K562 (cell line): ENCODE measurements around the gene CDCA3. TPM values are rescaled to one million over a fixed set of nuclear protein-coding genes. Genes with fewer than 3 reads are reported as not detected.

Experiments used
- ATAC-seq: fragments of 200-7000 bp; cut with Tn5 transposase; 3 replicates; pipeline ENCODE4 v1.9.1; 2020; ENCODE audit warnings: moderate library complexity
- BruUV-seq: library from RNA; stranded (reverse); fragments of 400-500 nt; replicated peaks from 2 replicates; lab custom pipeline; 2021; lab: Mats Ljungman, UMichigan
- CTCF ChIA-PET: fragments of 300-600 bp; formaldehyde crosslinking; extraction: SDS; loops from one replicate; lab custom pipeline; 2021; ENCODE audit warnings: low intra/inter-chr PET ratio; lab: Yijun Ruan, JAX
- POLR2A ChIA-PET: fragments of 300-600, 350-650 bp; sonication (Branson Sonifier 250); formaldehyde crosslinking; extraction: SDS; loops from one replicate; lab custom pipeline; 2021; ENCODE audit warnings: antibody characterized with exemption, inconsistent platforms; lab: Yijun Ruan, JAX
- DNase-seq, 4 experiments: peaks; one replicate each; pipeline versions ENCODE4 v3.0.0 to v3.0.0-alpha.2; 2011 to 2018; ENCODE audit warnings: low spot score in 3 of 4, mixed read lengths in 3 of 4; ENCODE audit errors: extremely low read depth in 1 of 4
- FAIRE-seq: peaks from 2 replicates; lab custom pipeline; 2011; peaks lifted over from hg19 to GRCh38; lab: Jason Lieb, UNC
- H2AFZ ChIP-seq: 2 replicates; pipeline ENCODE4 v1.6.0; 2011; ENCODE audit warnings: low read depth, low read length, control low read depth, inconsistent platforms
- H3K27ac ChIP-seq: fragments of 200-600 bp; 3 replicates; pipeline ENCODE4 v1.8.0; 2011; ENCODE audit warnings: low read depth, mild to moderate bottlenecking, control low read depth, inconsistent platforms, low read length, moderate library complexity, mixed read lengths; ENCODE audit errors: extremely low read depth
- H3K27me3 ChIP-seq, 2 experiments: fragments of 300-600 bp in 1 of 2; 2 replicates in 1 of 2; 3 replicates in 1 of 2; pipeline versions ENCODE4 v1.6.0 to v1.8.0; 2011; ENCODE audit warnings: inconsistent platforms in 2 of 2, low read length in 2 of 2, mild to moderate bottlenecking in 1 of 2, mixed read lengths in 1 of 2, moderate library complexity in 1 of 2; ENCODE audit not compliant: control insufficient read depth in 2 of 2, insufficient read depth in 2 of 2
- H3K36me3 ChIP-seq: fragments of 300-600 bp; 3 replicates; pipeline ENCODE4 v1.8.0; 2011; ENCODE audit warnings: mild to moderate bottlenecking, low read length, inconsistent platforms; ENCODE audit not compliant: control insufficient read depth, insufficient read depth
- H3K4me1 ChIP-seq, 2 experiments: fragments of 200-600 bp in 1 of 2; replicated peaks in 1 of 2; 2 replicates in 1 of 2; 3 replicates in 1 of 2; pipeline versions ENCODE4 v1.5.1 to v1.8.0; 2011; ENCODE audit warnings: inconsistent platforms in 2 of 2, low read length in 2 of 2, mild to moderate bottlenecking in 1 of 2, mixed read lengths in 1 of 2, moderate library complexity in 1 of 2; ENCODE audit not compliant: control insufficient read depth in 2 of 2, insufficient read depth in 2 of 2
- H3K4me2 ChIP-seq: 2 replicates; pipeline ENCODE4 v1.6.1; 2011; ENCODE audit warnings: low read length, control low read depth, inconsistent platforms, mixed read lengths; ENCODE audit not compliant: insufficient read depth
- H3K4me3 ChIP-seq: fragments of 200-600 bp; sonication (generic), shearing (Covaris generic); 2 replicates; pipeline ENCODE4 v1.5.1; 2016; ENCODE audit warnings: control low read depth, inconsistent platforms
- H3K79me2 ChIP-seq: fragments of 200-600 bp; 3 replicates; pipeline ENCODE4 v1.8.0; 2011; ENCODE audit warnings: low read length, inconsistent platforms; ENCODE audit not compliant: control insufficient read depth, insufficient read depth
- H3K9ac ChIP-seq, 2 experiments: 2 replicates each; pipeline versions ENCODE4 v1.6.0 to v1.6.1; 2011; ENCODE audit warnings: low read depth in 2 of 2, low read length in 2 of 2, control low read depth in 1 of 2, inconsistent platforms in 1 of 2, mild to moderate bottlenecking in 1 of 2, mixed read lengths in 1 of 2; ENCODE audit not compliant: insufficient read depth in 1 of 2
- H3K9me1 ChIP-seq: one replicate; pipeline ENCODE4 v1.6.0; 2011; ENCODE audit warnings: inconsistent platforms, mild to moderate bottlenecking, low read length, moderate library complexity; ENCODE audit not compliant: control insufficient read depth, insufficient read depth
- H3K9me3 ChIP-seq: replicated peaks from 2 replicates; pipeline ENCODE4 v1.5.1; 2011; ENCODE audit warnings: low read depth, low read length, inconsistent platforms; ENCODE audit not compliant: control insufficient read depth, insufficient read depth
- H4K20me1 ChIP-seq: replicated peaks from 2 replicates; pipeline ENCODE4 v1.6.1; 2011; ENCODE audit warnings: low read length, inconsistent platforms, mixed read lengths; ENCODE audit not compliant: control insufficient read depth, insufficient read depth
- CHD1 ChIP-seq: fragments of 200-600 bp; sonication (generic); IDR thresholded peaks from one replicate; pipeline ENCODE4 v1.6.1; 2012; ENCODE audit warnings: mild to moderate bottlenecking, moderate library complexity, low read length, inconsistent platforms
- ELF2 ChIP-seq: fragments of 250-450 bp; sonication (Bioruptor Pico); IDR thresholded peaks from 2 replicates; pipeline ENCODE4 v1.5.0; 2021; ENCODE audit warnings: mild to moderate bottlenecking
- ETV1 ChIP-seq: fragments of 450-650 bp; conservative IDR thresholded peaks from 2 replicates; pipeline ENCODE4 v1.6.1; 2016; ENCODE audit warnings: missing genetic modification characterization, control low read depth, low read depth, missing compliant biosample characterization
- FOXK1 ChIP-seq: sonication (generic); formaldehyde crosslinking; IDR thresholded peaks from 2 replicates; pipeline ENCODE4 v1.8.0; 2022; ENCODE audit warnings: missing genetic modification reagents, mild to moderate bottlenecking, borderline replicate concordance
- FOXP1 ChIP-seq: sonication (generic); formaldehyde crosslinking; IDR thresholded peaks from 2 replicates; pipeline ENCODE4 v1.8.0; 2022; ENCODE audit warnings: mild to moderate bottlenecking, missing genetic modification reagents
- HDAC8 ChIP-seq: fragments of 450-650 bp; IDR thresholded peaks from 2 replicates; pipeline ENCODE4 v1.6.1; 2016; ENCODE audit warnings: mild to moderate bottlenecking, missing genetic modification characterization, moderate library complexity, missing compliant biosample characterization
- MCM7 ChIP-seq, 2 experiments: fragments of 450-650 bp; IDR thresholded peaks; 2 replicates each; pipeline ENCODE4 v1.6.1; 2016 to 2018
- POLR2G ChIP-seq: fragments of 200-400 bp; formaldehyde crosslinking; IDR thresholded peaks from 2 replicates; pipeline ENCODE4 v1.6.1; 2017; ENCODE audit warnings: low read depth, mild to moderate bottlenecking, antibody characterized with exemption, low read length, moderate library complexity
- SNIP1 ChIP-seq: fragments of 450-650 bp; IDR thresholded peaks from 2 replicates; pipeline ENCODE4 v1.7.1; 2017; ENCODE audit warnings: low read depth, mild to moderate bottlenecking
- ZNF239 ChIP-seq: fragments of 250-450 bp; sonication (Bioruptor Pico); IDR thresholded peaks from 2 replicates; pipeline ENCODE4 v1.4.0; 2020; ENCODE audit warnings: mild to moderate bottlenecking
- ZNF41 ChIP-seq: fragments of 250-450 bp; sonication (Bioruptor Pico); conservative IDR thresholded peaks from 2 replicates; pipeline ENCODE4 v1.4.0; 2020; ENCODE audit warnings: mild to moderate bottlenecking
- WGBS: fragments of 100-300 bp; shearing (Covaris generic); methylation state at CpG from one replicate; pipeline ENCODE4 v1.1.6; 2016; ENCODE audit warnings: low coverage, mixed read lengths; ENCODE audit not compliant: insufficient coverage; ENCODE audit errors: missing lambda C conversion rate; 5-methylcytosine and 5-hydroxymethylcytosine counted together
- in situ Hi-C: fragments of 300-500 bp; cut with MboI; formaldehyde crosslinking; loops from 4 replicates; pipeline ENCODE4 v1.15.0; 2018; ENCODE audit warnings: inconsistent platforms, mixed read lengths
- intact Hi-C: fragments of 100-400 bp; cut with micrococcal nuclease; formaldehyde crosslinking; loops from 2 replicates; pipeline ENCODE4 v1.14.2; 2022
- polyA plus RNA-seq, 8 experiments: library from polyadenylated mRNA; depleted of rRNA in 4 of 8; stranded (reverse) in 5 of 8; unstranded in 3 of 8; fragments of >200 nt; fragmentation: Nextera tagmentation in 2 of 8; fragmentation: Illumina TruSeq in 1 of 8; extraction: Ambion mirVana in 2 of 8; extraction: Trizol in 1 of 8; gene quantifications; 2 replicates each; pipeline versions ENCODE4 v1.2.1 to v1.2.3, GENCODE V29; 2011 to 2014; ENCODE audit warnings: inconsistent platforms in 1 of 8, missing spikeins in 1 of 8
- total RNA-seq, 7 experiments: library from RNA; depleted of rRNA in 6 of 7; stranded (reverse); fragments of >200 nt in 6 of 7; fragmentation: Illumina TruSeq in 2 of 7; extraction: Trizol in 2 of 7; gene quantifications; 2 replicates each; pipeline versions ENCODE4 v1.2.1 to v1.2.3, GENCODE V29; 2011 to 2021; ENCODE audit warnings: low replicate concordance in 1 of 7

CDCA3 gene
- total and polyA plus RNA-seq, 9 of the 15 experiments (the other 6 are each of a cell fraction or from before 2014, with no cell fraction given): 24.2 to 80.8 (median 55.1) TPM

DNA sequence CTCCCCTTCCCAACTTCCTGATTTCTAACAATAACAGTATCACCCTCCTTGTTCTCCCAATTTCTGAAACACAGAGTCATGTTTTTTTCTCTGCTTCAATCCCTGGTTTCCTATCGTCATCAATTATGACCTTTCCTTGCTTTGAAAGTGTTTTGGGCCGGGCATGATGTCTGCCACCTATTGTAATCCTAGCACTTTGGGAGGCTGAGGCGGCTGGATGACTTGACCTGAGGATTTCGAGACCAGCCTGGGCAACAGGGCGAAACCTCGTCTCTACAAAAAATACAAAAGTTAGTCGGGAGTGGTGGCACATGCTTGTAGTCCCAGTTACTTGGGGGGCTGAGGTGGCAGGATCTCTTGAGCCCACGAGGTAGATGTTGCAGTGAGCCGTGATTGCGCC lies 42.0 kb downstream of the CDCA3 start:
- no peak for DNase-seq
- Histone ChIP-seq H3K4me2 (no peak overlapping the region), H4K20me1 (no peaks in the 10 kb centered on the region), H3K9me3 (no peaks in the 10 kb centered on the region), H3K4me3 (no peak overlapping the region), H3K27me3 (no peaks in the 10 kb centered on the region), H3K4me1 (peaks cover 0 to 7% of the 10 kb centered on the region in 2 experiments; a peak in 3 of 5 replicates), H3K79me2 (no peaks in the 10 kb centered on the region), H3K9ac (no peak overlapping the region), H3K27ac (no peak overlapping the region), H3K36me3 (no peaks in the 10 kb centered on the region), H3K9me1 (no peaks in the 10 kb centered on the region), H2AFZ (peak overlapping the region; percentile 50; the same call in 1 of the 2 replicates)
- TF ChIP-seq ELF2 (CRISPR knock-in tag) (no peak), ZNF41 (no peak), ETV1 (tag) (no peak), FOXK1 (CRISPR knock-in tag) (no peak), FOXP1 (no peak), HDAC8 (no peak), POLR2G (no peak)
- WGBS: 31% methylated on average over 5 of the region's 10 CpGs
- no TSS peak for BruUV-seq
- intact Hi-C loops (no loop called here), in situ Hi-C loops (no loop called here)
- ChIA-PET POLR2A (no interaction called here), CTCF (no interaction called here)
- FAIRE-seq: no peak
- no peak for ATAC-seq

- POLR2A ChIA-PET: interaction anchor here (1.0 kb wide), 1 partner anchor 118 kb away, joined by 3 read pairs; the partner anchor contains the start of gene ZNF384
- Histone ChIP-seq H4K20me1 (no peaks in the 10 kb centered on the region), H2AFZ (no peak overlapping the region), H3K79me2 (no peaks in the 10 kb centered on the region), H3K9ac (no peak overlapping the region), H3K9me1 (no peaks in the 10 kb centered on the region), H3K36me3 (no peaks in the 10 kb centered on the region), H3K9me3 (no peaks in the 10 kb centered on the region), H3K4me1 (peaks cover 0 to 7% of the 10 kb centered on the region in 2 experiments; a peak in 3 of 5 replicates), H3K27me3 (no peaks in the 10 kb centered on the region), H3K4me3 (no peak overlapping the region), H3K27ac (no peak overlapping the region), H3K4me2 (no peak overlapping the region)
- DNase-seq: no peak
- intact Hi-C loops (no loop called here), in situ Hi-C loops (no loop called here)
- no peak for FAIRE-seq
- no TSS peak for BruUV-seq
- no peak for ATAC-seq
- 0% methylated on average over 1 of the region's 1 CpG for WGBS
- CTCF ChIA-PET: no interaction called here
- no peak for TF ChIP-seq MCM7 (IDR thresholded peaks at IDR 0.05)
- TF ChIP-seq CHD1: no peak
- no peak for TF ChIP-seq ZNF239 (CRISPR knock-in tag)
- no peak for TF ChIP-seq SNIP1
These were observed 43.9 kb downstream of the CDCA3 start for GRCh38 chr12:6807170-6807569.
